K562 (cell line): Measurements from ENCODE around the gene ADAM8. TPM values are rescaled to one million over a fixed set of nuclear protein-coding genes. Genes with fewer than 3 reads are reported as not detected.

ENCODE experiments used
- CBFB ChIP-seq: sonication (generic); formaldehyde crosslinking; IDR thresholded peaks from 2 replicates; pipeline ENCODE4 v1.4.0; 2020; ENCODE audit warnings: mild to moderate bottlenecking, missing genetic modification reagents
- CBX5 ChIP-seq: IDR thresholded peaks from 2 replicates; pipeline ENCODE4 v1.6.1; 2014; ENCODE audit warnings: low read depth, borderline replicate concordance
- CHD2 ChIP-seq: IDR thresholded peaks from 2 replicates; pipeline ENCODE4 v1.6.1; 2011; ENCODE audit warnings: low read depth, low read length
- CUX1 ChIP-seq: fragments of 200-800 bp; sonication (Bioruptor generic); IDR thresholded peaks from 2 replicates; pipeline ENCODE4 v1.6.1; 2016; ENCODE audit warnings: missing genetic modification characterization, missing compliant biosample characterization
- E2F4 ChIP-seq: sonication (generic); formaldehyde crosslinking; IDR thresholded peaks from 2 replicates; pipeline ENCODE4 v1.8.0; 2022; ENCODE audit warnings: mild to moderate bottlenecking, low read depth, missing genetic modification reagents
- EP300 ChIP-seq: IDR thresholded peaks from 2 replicates; pipeline ENCODE4 v1.6.1; 2012; ENCODE audit warnings: low read length, improper control_type of control experiment
- ESRRB ChIP-seq: fragments of 250-450 bp; sonication (Bioruptor Pico); IDR thresholded peaks from 2 replicates; pipeline ENCODE4 v1.5.0; 2020; ENCODE audit warnings: mild to moderate bottlenecking, moderate library complexity, borderline replicate concordance
- ETS1 ChIP-seq: conservative IDR thresholded peaks from 2 replicates; pipeline ENCODE4 v1.6.1; 2011; ENCODE audit warnings: low read depth, mild to moderate bottlenecking, low read length; ENCODE audit not compliant: control insufficient read depth
- FOSL1 ChIP-seq: fragments of 200-800 bp; sonication (Bioruptor generic); conservative IDR thresholded peaks from 2 replicates; pipeline ENCODE4 v1.6.1; 2016; ENCODE audit warnings: missing genetic modification characterization, missing compliant biosample characterization
- FOXP4 ChIP-seq: sonication (generic); formaldehyde crosslinking; IDR thresholded peaks from 2 replicates; pipeline ENCODE4 v1.8.0; 2022; ENCODE audit warnings: mild to moderate bottlenecking, missing genetic modification reagents, borderline replicate concordance
- HCFC1 ChIP-seq: IDR thresholded peaks from 2 replicates; pipeline ENCODE4 v1.6.1; 2012; ENCODE audit warnings: low read depth, low read length, improper control_type of control experiment
- MEF2A ChIP-seq: IDR thresholded peaks from 2 replicates; pipeline ENCODE4 v1.6.1; 2011; ENCODE audit warnings: low read depth, mild to moderate bottlenecking, low read length, moderate library complexity; ENCODE audit not compliant: control insufficient read depth
- PHB2 ChIP-seq: fragments of 450-650 bp; IDR thresholded peaks from 2 replicates; pipeline ENCODE4 v1.6.1; 2017; ENCODE audit warnings: low read depth
- STAG1 ChIP-seq: sonication (generic); formaldehyde crosslinking; IDR thresholded peaks from 2 replicates; pipeline ENCODE4 v1.5.0; 2020; ENCODE audit warnings: missing genetic modification reagents, borderline replicate concordance
- STAT5A ChIP-seq: IDR thresholded peaks from 2 replicates; pipeline ENCODE4 v1.6.1; 2012; ENCODE audit warnings: low read length, inconsistent platforms, borderline replicate concordance
- TCF7 ChIP-seq: sonication (generic); IDR thresholded peaks from 2 replicates; pipeline ENCODE4 v1.6.1; 2016; ENCODE audit warnings: antibody characterized with exemption, borderline replicate concordance
- ZNF121 ChIP-seq: sonication (generic); formaldehyde crosslinking; conservative IDR thresholded peaks from 2 replicates; pipeline ENCODE4 v1.8.0; 2022; ENCODE audit warnings: missing genetic modification reagents
- ZNF253 ChIP-seq: fragments of 250-450 bp; sonication (Bioruptor Pico); conservative IDR thresholded peaks from 2 replicates; pipeline ENCODE4 v1.6.1; 2021; ENCODE audit warnings: mild to moderate bottlenecking
- ZNF316 ChIP-seq: fragments of 450-650 bp; IDR thresholded peaks from 2 replicates; pipeline ENCODE4 v1.6.1; 2016
- ZNF384 ChIP-seq: IDR thresholded peaks from 2 replicates; pipeline ENCODE4 v1.6.1; 2012; ENCODE audit warnings: low read depth, low read length, improper control_type of control experiment
- polyA plus RNA-seq, 8 experiments: library from polyadenylated mRNA; depleted of rRNA in 4 of 8; stranded (reverse) in 5 of 8; unstranded in 3 of 8; fragments of >200 nt; fragmentation: Nextera tagmentation in 2 of 8; fragmentation: Illumina TruSeq in 1 of 8; extraction: Ambion mirVana in 2 of 8; extraction: Trizol in 1 of 8; gene quantifications; 2 replicates each; pipeline versions ENCODE4 v1.2.1 to v1.2.3, GENCODE V29; 2011 to 2014; ENCODE audit warnings: inconsistent platforms in 1 of 8, missing spikeins in 1 of 8
- total RNA-seq, 7 experiments: library from RNA; depleted of rRNA in 6 of 7; stranded (reverse); fragments of >200 nt in 6 of 7; fragmentation: Illumina TruSeq in 2 of 7; extraction: Trizol in 2 of 7; gene quantifications; 2 replicates each; pipeline versions ENCODE4 v1.2.1 to v1.2.3, GENCODE V29; 2011 to 2021; ENCODE audit warnings: low replicate concordance in 1 of 7

ADAM8 gene
- total and polyA plus RNA-seq, 9 of the 15 experiments (the other 6 are each of a cell fraction or from before 2014, with no cell fraction given) = 0.07 to 7.0 (median 1.1) TPM

GRCh38 chr10:133308421-133309099 is 31.9 kb upstream of the ADAM8 start, which contains the start of the genes TUBGCP2 and ZNF511 (continued):
- no peak for TF ChIP-seq STAT5A
- TF ChIP-seq FOXP4 (CRISPR knock-in tag) = no peak
- no peak for TF ChIP-seq ZNF316
- TF ChIP-seq ZNF253 (CRISPR knock-in tag) = no peak
- TF ChIP-seq CBFB (CRISPR knock-in tag) = no peak
- no peak for TF ChIP-seq ESRRB
- TF ChIP-seq STAG1 (CRISPR knock-in tag) = no peak
- no peak for TF ChIP-seq ZNF121
- TF ChIP-seq CHD2 = 0 out of 2 replicates have a peak, but pooled peaks have one; percentile 8
- TF ChIP-seq EP300 = no peak
- TF ChIP-seq HCFC1 = peak; percentile 59
- TF ChIP-seq CUX1 (CRISPR knock-in tag) = no peak
- TF ChIP-seq ZNF384 = no peak
- TF ChIP-seq TCF7 = no peak
- no peak for TF ChIP-seq CBX5
- TF ChIP-seq FOSL1 (tag) = peak; percentile 56; the same call in 1 of the 2 replicates
- no peak for TF ChIP-seq PHB2
- TF ChIP-seq MEF2A = no peak
- peak; percentile 92 for TF ChIP-seq ETS1
- TF ChIP-seq E2F4 (CRISPR knock-in tag) = no peak
